WTC11 (cell line): Measurements from ENCODE around the gene PTPRG. TPM values are rescaled to one million over a fixed set of nuclear protein-coding genes. Genes with fewer than 3 reads are reported as not detected.

ENCODE experiments used
- AFF4 ChIP-seq: sonication (generic); formaldehyde crosslinking; IDR thresholded peaks from 2 replicates; pipeline ENCODE4 v1.8.1; 2023; ENCODE audit warnings: mild to moderate bottlenecking, missing genetic modification reagents, borderline replicate concordance
- ATF1 ChIP-seq: sonication (generic); formaldehyde crosslinking; IDR thresholded peaks from 2 replicates; pipeline ENCODE4 v1.8.1; 2023; ENCODE audit warnings: mild to moderate bottlenecking, moderate library complexity, missing genetic modification reagents
- CTCF ChIP-seq: fragments of 200-600 bp; IDR thresholded peaks from 2 replicates; pipeline ENCODE4 v1.8.0; 2022; ENCODE audit warnings: antibody characterized with exemption
- E2F5 ChIP-seq: sonication (generic); formaldehyde crosslinking; IDR thresholded peaks from 2 replicates; pipeline ENCODE4 v1.8.1; 2022; ENCODE audit warnings: mild to moderate bottlenecking, moderate library complexity, missing genetic modification reagents
- ELF4 ChIP-seq: sonication (generic); formaldehyde crosslinking; IDR thresholded peaks from 2 replicates; pipeline ENCODE4 v1.8.1; 2022; ENCODE audit warnings: low read depth, mild to moderate bottlenecking, moderate library complexity, missing genetic modification reagents
- EMX1 ChIP-seq: fragments of 250-450 bp; sonication (Bioruptor Pico); IDR thresholded peaks from 2 replicates; pipeline ENCODE4 v1.8.0; 2021; ENCODE audit warnings: mild to moderate bottlenecking
- FOXJ3 ChIP-seq: sonication (generic); formaldehyde crosslinking; IDR thresholded peaks from 2 replicates; pipeline ENCODE4 v1.9.0; 2021; ENCODE audit warnings: missing genetic modification reagents, mild to moderate bottlenecking, borderline replicate concordance
- FOXK1 ChIP-seq: sonication (generic); formaldehyde crosslinking; IDR thresholded peaks from 2 replicates; pipeline ENCODE4 v1.8.0; 2022; ENCODE audit warnings: mild to moderate bottlenecking, moderate library complexity, missing genetic modification reagents
- GABPB1 ChIP-seq: sonication (generic); formaldehyde crosslinking; IDR thresholded peaks from 2 replicates; pipeline ENCODE4 v1.8.1; 2023; ENCODE audit warnings: mild to moderate bottlenecking, missing genetic modification reagents
- IRF1 ChIP-seq: sonication (generic); formaldehyde crosslinking; IDR thresholded peaks from 2 replicates; pipeline ENCODE4 v1.8.0; 2023; ENCODE audit warnings: missing genetic modification reagents
- JAZF1 ChIP-seq: fragments of 250-450 bp; sonication (Bioruptor Pico); IDR thresholded peaks from 2 replicates; pipeline ENCODE4 v1.9.0; 2021; ENCODE audit warnings: moderate library complexity, mild to moderate bottlenecking, inconsistent platforms
- KAT7 ChIP-seq: sonication (generic); formaldehyde crosslinking; IDR thresholded peaks from 2 replicates; pipeline ENCODE4 v1.8.1; 2023; ENCODE audit warnings: missing genetic modification reagents, mild to moderate bottlenecking, borderline replicate concordance
- MXD4 ChIP-seq: fragments of 250-450 bp; sonication (Bioruptor Pico); IDR thresholded peaks from 2 replicates; pipeline ENCODE4 v1.8.0; 2021; ENCODE audit warnings: mild to moderate bottlenecking, moderate library complexity, borderline replicate concordance
- NFATC4 ChIP-seq: fragments of 250-450 bp; sonication (Bioruptor Pico); IDR thresholded peaks from 2 replicates; pipeline ENCODE4 v1.9.0; 2021; ENCODE audit warnings: mild to moderate bottlenecking
- NR3C1 ChIP-seq: sonication (generic); formaldehyde crosslinking; conservative IDR thresholded peaks from 2 replicates; pipeline ENCODE4 v1.8.1; 2023; ENCODE audit warnings: low read depth, mild to moderate bottlenecking, missing genetic modification reagents
- OVOL2 ChIP-seq: fragments of 250-450 bp; sonication (Bioruptor Pico); IDR thresholded peaks from 2 replicates; pipeline ENCODE4 v1.9.0; 2021; ENCODE audit warnings: mild to moderate bottlenecking, borderline replicate concordance
- SMAD4 ChIP-seq: sonication (generic); formaldehyde crosslinking; IDR thresholded peaks from 2 replicates; pipeline ENCODE4 v1.8.0; 2022; ENCODE audit warnings: mild to moderate bottlenecking, missing genetic modification reagents
- SOX15 ChIP-seq: fragments of 250-450 bp; sonication (Bioruptor Pico); IDR thresholded peaks from 2 replicates; pipeline ENCODE4 v1.9.0; 2021; ENCODE audit warnings: mild to moderate bottlenecking
- TCF7 ChIP-seq: sonication (generic); formaldehyde crosslinking; IDR thresholded peaks from 2 replicates; pipeline ENCODE4 v1.8.0; 2022; ENCODE audit warnings: mild to moderate bottlenecking, low read depth, missing genetic modification reagents, moderate library complexity
- TEAD1 ChIP-seq: sonication (generic); formaldehyde crosslinking; IDR thresholded peaks from 2 replicates; pipeline ENCODE4 v1.8.0; 2022; ENCODE audit warnings: mild to moderate bottlenecking, missing genetic modification reagents
- TP53 ChIP-seq: sonication (generic); formaldehyde crosslinking; IDR thresholded peaks from 2 replicates; pipeline ENCODE4 v1.8.1; 2023; ENCODE audit warnings: mild to moderate bottlenecking, missing genetic modification reagents
- USF2 ChIP-seq: sonication (generic); formaldehyde crosslinking; IDR thresholded peaks from 2 replicates; pipeline ENCODE4 v1.8.1; 2023; ENCODE audit warnings: mild to moderate bottlenecking, missing genetic modification reagents, moderate library complexity
- ZBTB21 ChIP-seq: sonication (generic); formaldehyde crosslinking; IDR thresholded peaks from 2 replicates; pipeline ENCODE4 v1.8.1; 2023; ENCODE audit warnings: mild to moderate bottlenecking, missing genetic modification reagents, borderline replicate concordance
- ZBTB43 ChIP-seq: sonication (generic); formaldehyde crosslinking; IDR thresholded peaks from 2 replicates; pipeline ENCODE4 v1.8.1; 2023; ENCODE audit warnings: mild to moderate bottlenecking, missing genetic modification reagents
- ZMAT4 ChIP-seq: fragments of 250-450 bp; sonication (Bioruptor Pico); IDR thresholded peaks from 2 replicates; pipeline ENCODE4 v1.9.0; 2021; ENCODE audit warnings: mild to moderate bottlenecking
- ZNF219 ChIP-seq: sonication (generic); formaldehyde crosslinking; IDR thresholded peaks from 2 replicates; pipeline ENCODE4 v1.8.0; 2023; ENCODE audit warnings: missing genetic modification reagents, mild to moderate bottlenecking, borderline replicate concordance
- ZNF317 ChIP-seq: sonication (generic); formaldehyde crosslinking; IDR thresholded peaks from 2 replicates; pipeline ENCODE4 v1.8.1; 2023; ENCODE audit warnings: low read depth, mild to moderate bottlenecking, moderate library complexity, missing genetic modification reagents, borderline replicate concordance
- ZNF671 ChIP-seq: fragments of 250-450 bp; sonication (Bioruptor Pico); IDR thresholded peaks from 2 replicates; pipeline ENCODE4 v1.8.0; 2021; ENCODE audit warnings: mild to moderate bottlenecking
- total RNA-seq: library from RNA; stranded (reverse); gene quantifications from 3 replicates; pipeline ENCODE4 v1.2.3, GENCODE V29; 2021

PTPRG gene
- total RNA-seq, 1 experiment from 2014 or later: 106 TPM

GRCh38 chr3:62318752-62319569, 757.6 kb downstream of the PTPRG start (continued):
- TF ChIP-seq AFF4: 0 out of 2 replicates have a peak, but pooled peaks have one; percentile 29
- TF ChIP-seq ZNF219 (CRISPR knock-in tag): peak; percentile 87
- no peak for TF ChIP-seq FOXJ3 (CRISPR knock-in tag)
- TF ChIP-seq EMX1 (CRISPR knock-in tag): no peak
- TF ChIP-seq ZBTB43: peak; percentile 83
- no peak for TF ChIP-seq KAT7 (CRISPR knock-in tag)
- TF ChIP-seq NR3C1 (CRISPR knock-in tag): 0 out of 2 replicates have a peak, but pooled peaks have one; percentile 16
- peak; percentile 88 for TF ChIP-seq USF2 (CRISPR knock-in tag)
- TF ChIP-seq FOXK1 (CRISPR knock-in tag): 0 out of 2 replicates have a peak, but pooled peaks have one; percentile 62
- TF ChIP-seq CTCF: no peak
- no peak for TF ChIP-seq SOX15
- TF ChIP-seq SMAD4 (CRISPR knock-in tag): peak; percentile 66; the same call in 1 of the 2 replicates
- TF ChIP-seq ZMAT4 (CRISPR knock-in tag): no peak
- TF ChIP-seq E2F5 (CRISPR knock-in tag): peak; percentile 97
- TF ChIP-seq ZNF671 (CRISPR knock-in tag): no peak
- TF ChIP-seq TCF7 (CRISPR knock-in tag): no peak
- 0 out of 2 replicates have a peak, but pooled peaks have one; percentile 60 for TF ChIP-seq ELF4 (CRISPR knock-in tag)
- TF ChIP-seq OVOL2 (CRISPR knock-in tag): no peak
- TF ChIP-seq ATF1 (CRISPR knock-in tag): 0 out of 2 replicates have a peak, but pooled peaks have one; percentile 28
- no peak for TF ChIP-seq GABPB1 (CRISPR knock-in tag)
- TF ChIP-seq ZNF317 (CRISPR knock-in tag): no peak
- TF ChIP-seq NFATC4: no peak
- 0 out of 2 replicates have a peak, but pooled peaks have one; percentile 65 for TF ChIP-seq ZBTB21
- 0 out of 2 replicates have a peak, but pooled peaks have one; percentile 14 for TF ChIP-seq TP53 (CRISPR knock-in tag)
- peak; percentile 73 for TF ChIP-seq TEAD1 (CRISPR knock-in tag)
- TF ChIP-seq JAZF1 (CRISPR knock-in tag): no peak
- no peak for TF ChIP-seq MXD4 (CRISPR knock-in tag)
- 0 out of 2 replicates have a peak, but pooled peaks have one; percentile 54 for TF ChIP-seq IRF1
